D721Med (cell line): ENCODE data around the gene CPVL.

ENCODE experiments used
- DNase-seq: peaks from one replicate; pipeline ENCODE4 v3.0.0; 2011; ENCODE audit warnings: low spot score; ENCODE audit not compliant: insufficient read length
- FAIRE-seq: peaks from 2 replicates; lab custom pipeline; 2011; peaks lifted over from hg19 to GRCh38; lab: Jason Lieb, UNC
- CTCF ChIP-seq: IDR thresholded peaks from 2 replicates; pipeline ENCODE4 v1.5.1; 2012; ENCODE audit warnings: mild to moderate bottlenecking, control low read depth; ENCODE audit not compliant: insufficient read depth; ENCODE audit errors: missing control alignments

The CPVL gene

DNA sequence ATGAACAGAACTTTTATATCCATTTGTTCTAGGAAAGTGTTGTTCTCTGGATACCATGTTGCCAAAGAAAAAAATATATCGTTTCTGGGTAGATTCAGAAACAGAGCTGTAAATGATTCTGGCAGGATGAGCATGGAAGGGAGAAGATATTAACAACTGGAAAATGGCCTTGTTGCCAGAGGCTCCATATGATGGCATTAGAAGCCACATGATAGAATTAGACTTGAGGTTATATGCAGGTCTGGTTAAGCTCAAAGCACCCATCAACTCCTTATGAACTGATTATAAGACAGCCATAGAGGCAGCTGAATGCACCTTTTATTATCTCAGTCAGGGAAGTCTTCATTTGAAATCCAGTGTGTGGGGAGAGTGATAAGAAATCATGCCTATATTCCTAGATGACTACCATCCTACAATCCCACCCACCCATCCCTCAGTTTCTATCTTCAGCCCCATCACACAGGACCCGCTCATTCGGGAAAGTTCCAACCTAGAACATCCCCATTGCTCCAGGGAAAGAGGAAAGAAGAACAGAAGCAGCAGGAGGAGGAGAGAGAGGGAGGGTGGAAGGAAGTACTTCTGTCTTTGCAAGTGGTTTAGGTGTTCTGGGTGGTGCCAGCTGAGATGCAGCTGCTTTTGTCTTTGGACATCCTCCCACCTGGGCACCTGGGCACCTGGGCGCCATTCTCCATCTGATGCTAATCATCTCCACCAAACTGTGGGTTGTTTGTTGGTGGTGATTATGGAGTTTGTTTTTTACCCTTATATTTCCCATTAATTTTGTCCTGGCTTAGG, 162.7 kb downstream of the CPVL start:
- no peak for FAIRE-seq
- no peak for DNase-seq
- TF ChIP-seq CTCF, result no peak

DNA sequence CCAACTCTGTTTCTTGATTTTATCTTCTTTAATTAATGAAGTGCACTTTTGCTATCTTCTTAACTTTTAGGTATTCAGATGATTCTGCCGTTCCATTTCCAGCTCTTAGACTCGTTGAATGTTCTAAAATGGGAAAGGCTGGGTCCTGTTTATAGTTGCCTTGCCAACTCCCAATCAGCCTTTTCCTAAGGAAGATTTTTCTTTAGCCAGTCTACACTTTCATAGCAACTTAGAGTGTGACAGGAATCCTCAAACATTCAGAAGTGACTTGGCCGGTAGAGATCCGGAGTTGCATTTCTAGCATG, 165.2 kb downstream of the CPVL start:
- TF ChIP-seq CTCF, result no peak
- FAIRE-seq (no peak), DNase-seq (no peak)

GRCh38 chr7:28980451-28981160, 165.7 kb downstream of the CPVL start:
- TF ChIP-seq CTCF, result no peak
- FAIRE-seq (no peak), DNase-seq (no peak)

DNA sequence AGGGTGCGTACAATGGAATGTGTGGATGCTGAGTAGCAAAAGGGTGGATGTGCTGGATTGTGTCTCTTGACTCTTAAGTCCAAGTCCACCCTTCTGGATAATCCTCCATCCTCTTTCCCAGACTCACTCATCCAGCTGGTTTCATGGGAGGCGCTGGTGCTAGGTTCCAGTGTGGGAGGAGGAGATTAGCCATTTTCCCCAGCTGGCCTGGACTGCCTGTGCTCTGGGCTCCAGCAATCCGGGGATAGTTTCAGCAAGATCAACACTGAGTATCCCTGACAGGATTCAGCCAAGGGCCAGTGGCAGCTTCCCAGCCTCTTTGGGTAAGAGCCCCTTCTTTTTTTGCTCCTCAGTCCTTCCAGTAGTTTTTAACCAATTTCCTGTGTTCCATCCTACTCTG, 166.6 kb downstream of the CPVL start:
- no peak for TF ChIP-seq CTCF
- FAIRE-seq (no peak), DNase-seq (no peak)

DNA sequence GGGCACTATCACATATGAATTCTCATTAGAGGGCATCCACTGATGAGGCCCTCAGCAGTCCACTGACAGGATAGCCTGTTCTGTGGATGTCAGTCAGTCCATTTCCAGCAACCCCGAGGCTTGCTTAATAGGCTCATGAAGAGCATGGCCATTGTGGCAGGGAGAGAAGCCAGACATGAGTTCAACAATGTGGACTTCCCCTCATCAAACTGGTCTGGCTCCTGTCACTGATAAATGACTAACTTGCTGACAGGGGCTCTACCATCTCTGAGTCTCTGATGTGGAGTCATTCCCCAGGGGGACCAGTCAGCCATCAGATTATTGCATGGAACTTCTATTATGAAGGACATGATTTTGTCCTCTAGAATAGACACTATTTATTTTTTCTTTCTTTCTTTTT, 168.5 kb downstream of the CPVL start:
- TF ChIP-seq CTCF, result no peak

GRCh38 chr7:28976022-28976421, 170.3 kb downstream of the CPVL start:
- FAIRE-seq (no peak), DNase-seq (no peak)
- no peak for TF ChIP-seq CTCF

More for the DNA sequence above, 168.5 kb downstream of the CPVL start:
- FAIRE-seq (no peak), DNase-seq (no peak)

DNA sequence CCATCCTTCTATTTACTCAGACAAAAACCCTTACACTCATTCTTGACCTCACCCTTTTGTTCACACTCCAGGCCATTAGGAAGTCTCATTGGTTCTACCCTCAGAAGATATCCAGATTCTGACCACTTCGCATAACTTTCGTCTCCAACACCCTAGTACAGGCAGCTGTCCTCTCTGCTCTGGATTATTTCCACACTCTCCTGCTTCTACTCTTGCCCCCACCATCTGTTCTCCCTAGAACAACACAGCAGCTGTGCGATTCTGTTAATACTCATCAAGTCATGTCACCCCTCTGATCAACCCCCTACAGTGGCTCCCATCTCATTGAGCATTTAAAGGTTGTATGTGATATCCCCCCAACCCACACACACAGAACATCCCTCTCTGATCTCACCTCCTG, 172.7 kb downstream of the CPVL start:
- no peak for FAIRE-seq
- no peak for TF ChIP-seq CTCF
- no peak for DNase-seq
